ENCODE measurements around the gene PSMC4.

PSMC4 gene

DNA sequence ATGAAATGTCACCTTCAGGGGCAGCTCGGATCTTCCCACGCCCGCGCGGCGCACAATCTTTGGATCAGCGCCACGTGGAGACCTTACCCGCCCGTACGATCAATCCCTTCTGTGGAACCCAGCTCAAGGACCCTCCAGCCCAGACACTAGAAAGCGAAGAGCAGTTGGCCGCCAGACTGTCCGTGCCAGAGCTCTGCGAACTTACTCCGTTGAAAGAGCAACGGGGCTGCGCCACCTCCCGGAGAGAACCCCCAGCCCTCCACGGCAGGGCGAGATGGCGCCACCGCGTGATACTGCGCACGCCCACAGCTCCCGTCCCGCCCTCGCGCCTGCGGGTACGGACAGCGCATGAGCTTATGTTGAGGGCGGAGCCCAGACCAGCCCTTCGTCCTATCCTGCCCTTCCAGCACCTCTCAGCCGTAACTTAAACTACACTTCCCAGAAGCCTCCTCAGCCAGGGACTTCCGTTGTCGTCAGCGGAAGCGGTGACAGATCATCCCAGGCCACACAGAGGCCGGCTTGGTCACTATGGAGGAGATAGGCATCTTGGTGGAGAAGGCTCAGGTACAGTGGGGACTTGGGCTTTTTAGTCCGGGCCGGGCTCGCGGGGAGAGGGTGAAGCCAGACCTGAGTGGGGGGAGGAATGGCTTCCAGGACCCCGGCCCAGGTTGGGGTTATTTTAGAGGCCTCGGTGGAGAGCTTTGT, at the start of gene PSMC4:
Gene PSMC4 (plus strand): TSS at position 491 of the 705 bp plus-strand sequence. CDS start 38 bp downstream, at position 529.
- DNase-seq: peak; percentile 99

DNA sequence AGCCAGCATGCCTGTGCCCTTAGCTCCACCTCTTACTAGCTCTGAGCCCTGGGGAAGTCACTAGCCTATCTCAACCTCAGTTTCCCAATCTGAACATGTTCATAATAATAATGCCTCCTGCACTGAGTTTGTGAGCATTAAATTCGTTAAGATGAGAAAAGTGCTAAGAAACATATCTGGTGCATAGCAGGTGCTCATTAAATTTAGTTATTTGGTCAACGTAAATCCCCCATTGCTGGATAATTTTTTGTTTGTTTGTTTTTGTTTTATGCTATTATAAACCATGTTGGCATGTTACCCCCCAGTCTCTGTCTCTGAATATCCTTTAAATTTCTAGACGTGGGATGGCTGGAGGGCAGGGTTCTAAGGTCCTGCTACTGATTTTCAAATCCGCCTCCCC, 47.1 kb upstream of the PSMC4 start:
- DNase-seq: no peak

DNA sequence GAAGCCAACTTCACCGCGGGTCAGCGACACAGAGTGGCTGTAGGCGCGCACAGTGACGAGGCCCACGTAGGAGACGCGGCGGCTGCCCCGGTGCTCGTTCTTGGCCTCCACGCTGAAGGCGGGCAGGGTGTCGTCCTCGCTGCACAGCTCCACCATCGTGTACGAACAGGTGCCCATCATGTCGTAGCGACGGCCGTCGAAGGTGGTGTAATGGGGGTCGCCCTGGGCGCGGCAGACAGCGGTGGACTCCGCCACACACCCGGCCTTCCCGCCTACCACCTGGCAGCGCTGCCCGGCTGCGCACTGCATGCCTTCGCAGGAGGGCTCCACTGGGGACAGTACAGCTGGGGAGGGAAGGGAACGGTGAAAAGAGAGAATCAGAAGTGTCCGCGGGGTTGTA, 46.6 kb upstream of the PSMC4 start:
- DNase-seq: peak; percentile 38

DNA sequence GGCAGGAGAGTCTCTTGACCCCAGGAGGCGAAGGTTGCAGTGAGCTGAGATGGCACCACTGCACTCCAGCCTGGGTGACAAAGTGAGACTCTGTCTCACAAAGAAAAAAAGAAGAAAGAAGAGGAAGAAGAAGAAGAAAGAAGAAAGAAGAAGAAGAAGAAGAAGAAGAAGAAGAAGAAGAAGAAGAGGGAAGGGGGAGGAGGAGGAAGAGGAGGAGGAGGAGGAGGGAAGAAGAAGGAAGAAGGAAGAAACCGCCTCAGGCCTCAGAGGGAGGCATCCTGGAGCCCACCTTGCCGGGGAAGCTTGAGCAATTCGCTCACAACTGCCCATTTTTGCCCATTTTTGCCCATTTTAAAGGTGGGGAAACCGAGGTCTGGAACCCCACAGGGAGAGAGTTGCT, 46.0 kb upstream of the PSMC4 start:
- DNase-seq: peak; percentile 19

DNA sequence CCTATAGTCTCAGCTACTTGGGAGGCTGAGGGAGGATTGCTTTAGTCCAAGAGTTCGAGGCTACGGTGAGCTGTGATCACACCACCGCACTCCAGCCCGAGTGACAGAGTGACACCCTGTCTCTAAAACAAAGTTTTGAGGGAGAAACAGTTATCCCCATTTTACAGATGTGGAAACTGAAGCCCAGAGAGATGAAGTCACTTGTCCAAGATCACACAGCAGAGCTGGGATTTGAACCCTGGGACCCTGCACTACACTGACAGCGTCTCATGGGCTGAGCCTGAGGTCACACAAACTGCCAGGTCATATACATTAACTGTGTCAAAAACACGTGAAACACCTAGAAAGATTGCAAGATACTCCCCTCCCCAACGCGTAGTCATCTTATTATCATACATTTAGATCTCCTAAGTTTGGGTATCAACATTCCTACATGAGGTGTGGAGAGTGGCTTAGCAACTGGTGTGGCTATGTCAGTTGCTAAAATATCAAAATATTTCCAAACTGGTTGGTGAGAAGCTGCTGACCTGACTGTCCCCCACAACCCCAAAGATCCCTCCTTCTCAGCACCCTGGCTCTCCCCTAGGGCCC, 44.7 kb upstream of the PSMC4 start:
- peak; percentile 42 for DNase-seq

DNA sequence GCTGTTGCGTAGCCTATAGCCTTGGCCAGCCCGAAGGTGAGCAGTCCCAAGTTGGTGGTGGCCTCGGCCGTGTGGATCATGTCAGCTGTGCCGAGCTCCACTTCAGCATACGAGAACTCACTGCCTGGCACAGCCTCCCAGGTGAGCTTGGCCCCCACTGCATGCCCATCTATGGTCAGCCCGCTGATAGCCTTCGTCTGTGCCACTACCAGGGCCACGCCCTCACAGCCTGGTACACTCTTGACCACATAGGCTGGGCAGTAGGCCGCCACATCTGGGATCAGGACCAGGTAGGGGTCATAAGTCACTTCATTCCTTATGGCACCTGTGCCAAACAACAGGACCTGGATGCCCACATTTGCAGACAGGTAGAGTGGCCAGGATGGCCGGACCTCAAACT, 43.9 kb upstream of the PSMC4 start:
- DNase-seq: peak; percentile 48

DNA sequence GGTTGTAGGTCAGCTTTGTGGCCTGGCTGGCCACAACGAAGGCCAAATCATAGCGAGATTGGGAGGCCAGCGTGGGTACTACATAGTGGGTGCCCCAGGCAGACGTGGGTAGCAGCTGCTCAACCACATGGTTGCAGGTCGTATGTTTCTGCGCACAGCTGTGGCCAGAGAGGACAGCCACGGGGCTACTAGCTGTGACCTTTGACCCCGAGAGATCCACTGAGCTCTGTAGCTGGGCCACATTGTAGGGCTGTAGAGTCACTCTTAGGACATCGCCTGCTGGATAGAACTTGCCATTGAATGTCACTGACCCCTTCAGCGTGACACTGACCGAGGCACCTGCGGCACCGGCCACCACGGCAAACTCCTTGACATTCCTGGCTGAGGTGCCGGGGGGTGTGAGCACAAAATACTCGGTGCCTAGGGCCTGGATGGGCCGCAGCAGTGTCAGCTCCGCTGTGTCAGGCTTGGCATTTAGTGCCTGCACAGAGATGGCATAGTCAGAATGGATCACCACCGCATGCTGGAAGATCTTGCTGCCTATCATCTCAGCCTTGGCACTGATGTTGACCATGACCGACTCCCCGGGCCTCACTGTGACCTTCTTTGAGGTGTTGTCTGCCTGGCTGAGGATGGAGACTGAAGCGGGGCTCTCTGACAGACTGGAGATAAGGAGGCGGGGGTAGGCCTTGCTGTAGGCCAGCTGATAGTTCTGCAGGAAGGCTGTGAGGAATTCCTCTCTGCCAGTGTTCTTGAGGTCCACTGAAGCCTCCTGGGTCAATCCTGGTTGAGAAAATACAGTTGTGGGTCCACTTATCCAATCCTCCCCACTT, 43.2 kb upstream of the PSMC4 start:
- DNase-seq: peak; percentile 55

DNA sequence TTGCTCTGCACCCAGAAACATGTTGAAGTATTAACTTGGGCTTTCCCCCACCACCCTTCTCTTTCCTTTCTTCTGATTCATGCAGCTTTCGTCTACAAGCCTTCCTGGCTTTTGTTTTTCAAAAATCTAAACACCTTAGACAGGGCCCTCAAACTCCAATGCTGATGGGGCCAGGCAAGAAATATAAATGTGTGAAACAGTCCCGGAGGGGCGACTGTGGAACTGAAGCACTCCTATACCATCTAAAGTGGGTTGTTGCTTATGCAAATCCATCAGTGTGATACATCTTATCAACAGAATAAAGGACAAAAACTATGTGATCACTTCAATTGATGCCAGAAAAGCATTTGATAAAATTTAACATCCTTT, 42.6 kb upstream of the PSMC4 start:
- DNase-seq: peak; percentile 54

DNA sequence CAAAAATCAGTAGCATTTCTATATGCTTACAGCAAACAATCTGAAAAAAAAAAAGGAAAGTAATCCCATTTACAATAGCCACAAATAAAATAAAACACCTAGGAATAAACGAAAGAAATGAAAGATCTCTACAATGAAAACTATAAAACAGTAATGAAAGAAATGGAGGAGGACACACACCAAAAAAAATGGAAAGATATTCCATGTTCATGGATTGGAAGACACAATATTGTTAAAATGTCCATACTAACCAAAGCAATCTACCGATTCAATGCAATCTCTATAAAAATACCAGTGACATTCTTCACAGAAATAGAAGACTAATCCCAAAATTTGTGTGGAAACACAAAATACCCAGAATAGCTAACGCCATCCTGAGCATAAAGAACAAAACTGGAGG, 41.2 kb upstream of the PSMC4 start:
- DNase-seq: no peak

DNA sequence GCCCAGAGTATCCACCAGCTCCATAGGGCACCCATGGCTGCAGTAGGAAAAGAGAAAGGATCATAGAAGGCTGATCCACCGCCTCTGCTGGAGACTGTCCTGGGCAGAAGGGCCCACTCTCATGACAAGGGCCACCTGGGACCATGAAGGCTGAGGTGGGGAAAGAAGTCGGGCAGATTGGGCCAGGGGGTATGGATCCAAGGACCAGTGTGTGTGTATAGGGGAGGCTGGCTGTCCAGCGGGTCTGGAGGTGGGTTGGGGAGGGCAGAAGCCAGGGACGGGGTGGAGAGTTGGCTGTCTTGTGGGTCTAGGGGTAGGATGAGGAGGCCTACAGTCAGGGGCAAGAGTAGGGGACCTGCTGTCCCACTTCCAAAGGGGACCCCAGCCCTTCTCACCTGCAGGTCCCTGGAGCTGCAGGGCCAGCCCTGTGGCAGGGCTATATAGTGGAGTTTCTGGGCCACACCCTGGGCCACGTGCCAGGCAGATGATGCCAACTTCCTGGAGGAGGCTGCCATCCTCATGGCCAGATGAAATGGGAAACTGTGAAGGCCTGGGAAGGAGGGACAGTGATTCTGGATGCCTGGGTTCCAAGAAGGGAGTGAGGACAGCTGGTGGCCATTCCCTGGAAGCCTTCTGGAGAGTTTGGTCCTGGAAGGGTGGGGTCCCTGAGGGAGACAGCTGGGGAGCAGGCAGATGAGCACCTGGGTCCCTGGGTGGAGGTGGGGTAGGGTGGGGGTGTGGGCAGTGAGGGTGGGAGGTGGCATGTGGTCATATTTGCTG, 36.2 kb upstream of the PSMC4 start, which contains the start of gene FCGBP:
Gene FCGBP (minus strand): TSS at position 51 of the 780 bp plus-strand sequence.
- peak; percentile 59 for DNase-seq

DNA sequence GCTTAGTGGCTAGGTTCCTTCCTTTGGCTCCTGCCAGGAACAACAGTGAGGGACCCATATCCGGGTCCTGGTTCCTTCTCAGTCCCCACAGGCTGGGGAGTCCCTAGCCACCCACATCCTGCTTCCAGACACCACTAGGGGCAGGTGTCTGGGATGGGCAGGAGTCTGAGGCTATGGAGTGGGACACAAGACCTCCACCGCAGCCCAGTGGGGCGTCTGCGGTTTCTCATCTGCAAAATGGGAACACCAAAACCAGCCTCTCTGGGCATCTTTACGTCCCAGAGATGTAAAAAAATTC, 35.7 kb upstream of the PSMC4 start:
- peak; percentile 60 for DNase-seq

DNA sequence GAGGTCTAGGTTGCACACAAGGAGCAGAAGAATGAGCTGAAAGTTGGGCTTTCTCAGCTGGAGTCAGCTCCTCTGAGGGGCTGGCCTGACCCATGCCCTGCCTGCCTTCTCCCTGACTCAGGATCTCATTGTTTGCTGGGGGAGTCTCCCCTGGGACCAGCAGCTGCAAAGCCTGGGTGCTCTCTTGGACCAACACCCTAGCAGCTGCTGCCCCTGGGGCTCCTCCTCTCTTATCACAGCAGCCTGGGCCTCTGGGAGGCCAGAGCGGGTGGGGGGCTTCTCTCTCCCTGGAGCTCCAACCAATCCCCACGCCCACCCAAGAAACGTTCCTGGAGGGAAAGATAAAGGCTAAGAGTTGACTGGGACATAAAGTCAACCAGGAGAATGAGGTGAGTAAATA, 34.9 kb upstream of the PSMC4 start:
- no peak for DNase-seq

DNA sequence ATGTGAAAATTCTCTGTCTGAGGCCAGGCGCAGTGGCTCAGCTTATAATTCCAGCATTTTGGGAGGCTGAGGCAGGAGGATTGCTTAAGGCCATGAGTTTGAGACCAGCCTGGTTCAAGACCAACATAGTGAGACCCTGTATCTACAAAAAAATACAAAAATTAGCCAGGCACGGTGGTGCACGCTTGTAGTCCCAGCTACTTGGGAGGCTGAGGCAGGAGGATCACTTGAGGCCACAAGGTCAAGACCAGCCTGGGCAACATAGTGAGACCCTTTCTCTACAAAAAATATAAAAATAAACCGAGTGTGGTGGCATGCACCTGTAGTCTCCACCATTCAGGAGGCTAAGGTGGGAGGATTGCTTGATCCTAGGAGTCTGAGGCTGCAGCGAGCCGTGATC, 34.3 kb upstream of the PSMC4 start:
- peak; percentile 55 for DNase-seq

DNA sequence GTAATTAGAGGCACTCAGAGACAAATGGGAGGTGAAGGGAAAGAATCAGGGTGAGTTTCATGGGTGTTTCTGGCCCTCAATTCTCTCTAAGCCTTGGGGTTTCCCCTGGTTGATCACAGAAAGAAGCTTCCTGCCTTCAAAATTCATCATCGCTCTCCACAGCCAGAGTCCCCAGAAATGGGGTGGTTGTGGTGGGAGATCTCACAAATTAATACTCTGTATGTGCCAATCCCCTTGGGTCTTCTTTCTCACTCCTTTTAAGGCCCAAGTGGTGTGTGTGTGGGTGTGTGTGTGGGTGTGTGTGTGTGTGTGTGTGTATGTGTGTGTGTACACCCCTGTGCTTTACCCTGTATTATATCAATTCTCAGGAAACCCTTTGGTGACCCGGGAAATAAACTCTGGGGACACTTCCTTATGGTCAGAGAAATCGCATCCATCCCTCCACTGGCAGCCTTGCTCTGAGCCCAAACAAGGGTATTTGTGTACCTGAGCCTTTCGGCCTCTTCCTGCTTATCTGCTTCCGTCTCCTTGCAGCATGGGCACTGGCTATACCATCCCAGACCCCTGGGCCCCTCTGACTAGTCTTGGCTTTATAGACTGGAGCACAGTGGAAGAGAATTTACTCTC, 33.8 kb upstream of the PSMC4 start:
- peak; percentile 73 for DNase-seq

DNA sequence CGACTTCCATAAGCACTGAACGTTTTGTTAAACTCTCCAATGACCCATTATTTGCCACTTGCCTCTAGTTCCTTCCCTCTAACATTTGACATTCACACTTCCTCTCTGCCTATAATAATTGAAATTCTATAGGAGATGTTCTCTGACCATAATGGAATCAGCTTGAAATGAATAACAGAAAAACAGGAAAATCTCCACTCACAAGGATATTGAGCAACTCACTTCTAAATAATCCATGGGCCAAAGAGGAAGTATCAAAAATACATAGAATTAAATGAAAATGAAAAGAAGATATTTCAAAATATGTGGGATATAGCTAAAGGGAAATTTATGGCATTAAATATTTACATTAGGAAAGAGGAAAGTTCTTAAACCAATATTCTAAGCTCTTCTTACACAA, 33.2 kb upstream of the PSMC4 start:
- no peak for DNase-seq

DNA sequence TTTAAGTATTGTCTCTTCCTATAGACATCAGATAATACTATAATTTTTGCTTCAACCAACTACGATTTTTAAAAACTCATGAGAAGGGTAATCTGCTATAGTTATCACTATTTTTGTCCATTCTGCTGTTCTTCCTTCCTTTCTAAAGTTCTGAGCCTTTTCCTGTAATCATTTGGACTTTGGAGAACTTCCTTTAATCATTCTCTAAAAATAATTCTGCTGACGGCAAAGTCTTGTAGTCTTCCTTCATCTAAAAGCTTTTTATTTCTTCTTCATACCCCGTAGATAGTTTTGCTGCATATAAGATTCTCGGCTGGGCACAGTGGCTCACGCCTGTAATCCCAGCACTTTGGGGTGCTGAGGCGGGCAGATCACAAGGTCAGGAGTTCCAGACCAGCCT, 31.4 kb upstream of the PSMC4 start:
- DNase-seq: peak; percentile 42

DNA sequence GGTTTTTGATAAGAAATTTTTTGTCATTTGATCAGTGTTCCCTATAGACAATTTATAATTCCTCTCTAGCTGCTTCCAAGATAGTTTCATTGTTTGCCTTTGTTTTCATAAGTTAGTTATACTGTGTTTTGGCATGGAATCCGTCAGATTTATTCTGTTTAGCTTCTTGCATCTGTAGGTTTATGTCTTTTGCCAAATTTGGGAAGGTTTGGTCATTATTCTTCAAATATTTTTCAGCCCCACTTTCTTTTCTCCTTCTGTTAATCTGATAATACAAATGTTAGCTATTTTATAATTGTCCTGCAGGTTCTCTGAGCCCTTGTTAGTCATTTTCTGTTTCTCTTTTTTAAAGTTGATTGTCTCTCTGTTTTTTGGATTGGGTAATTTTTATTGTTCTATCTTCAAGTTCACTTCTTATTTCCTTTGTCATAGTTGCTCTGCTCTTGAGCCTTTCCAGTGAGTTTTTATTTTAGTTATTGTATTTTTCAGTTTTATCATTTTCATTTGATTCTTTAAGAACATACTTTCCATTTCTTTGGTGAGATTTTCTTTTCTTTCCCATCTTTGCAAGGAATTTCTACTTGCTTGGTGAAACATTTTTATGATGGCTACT, 30.6 kb upstream of the PSMC4 start:
- DNase-seq: no peak

DNA sequence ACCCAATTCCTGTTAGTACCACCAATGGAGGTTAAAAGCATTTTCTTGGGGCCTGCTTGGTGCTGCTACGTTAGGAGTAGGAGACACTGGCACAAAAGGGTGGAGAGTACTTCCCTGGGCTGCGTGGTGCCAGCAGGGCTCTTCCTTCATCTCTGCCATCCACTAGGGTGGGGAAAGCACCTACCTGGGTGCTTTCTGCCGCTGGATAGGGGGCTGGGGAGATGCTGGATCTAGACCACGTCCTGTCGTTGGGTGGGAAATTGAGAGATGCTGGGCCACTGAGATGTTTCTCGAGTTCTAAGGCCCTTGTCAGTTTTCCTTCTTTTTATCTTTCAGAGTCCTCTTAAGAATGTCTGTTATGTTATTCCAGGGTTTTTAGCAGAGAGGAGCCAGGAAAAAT, 29.8 kb upstream of the PSMC4 start:
- peak; percentile 57 for DNase-seq

DNA sequence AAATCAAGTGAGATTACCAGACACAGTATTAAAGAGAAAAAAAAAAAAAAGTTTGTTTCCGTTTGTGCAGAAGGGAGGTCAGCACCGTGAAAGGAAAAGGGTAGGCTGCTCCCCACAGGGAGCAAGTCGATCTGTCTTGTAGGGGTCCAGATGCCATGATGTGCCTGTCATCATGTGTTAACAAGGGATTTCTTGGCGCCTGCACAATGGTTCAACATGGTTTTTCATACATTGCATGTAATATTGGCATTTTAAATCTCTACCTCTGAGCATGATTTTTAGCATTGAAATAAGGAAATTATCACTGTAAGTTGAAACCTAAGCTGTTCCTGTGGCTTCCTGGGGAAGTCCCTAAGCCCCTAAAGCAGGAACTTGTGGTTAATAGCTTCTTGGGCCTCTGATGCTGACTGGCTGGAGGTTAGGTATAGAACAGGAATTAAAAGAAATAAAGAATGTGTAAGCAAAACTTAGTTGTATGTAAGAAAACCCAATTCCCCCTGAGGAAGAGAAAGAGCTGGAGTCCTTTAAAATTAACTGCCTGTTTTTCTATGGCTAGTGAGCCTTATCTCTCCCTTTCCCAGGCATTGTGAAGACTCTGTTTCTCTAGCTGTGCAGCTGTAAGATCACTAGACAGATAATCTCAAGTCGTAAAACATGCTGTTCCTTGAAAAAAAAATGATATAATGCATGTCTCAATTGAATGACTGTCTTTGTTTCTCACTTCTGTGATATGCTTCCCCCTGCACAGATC, 29.2 kb upstream of the PSMC4 start:
- DNase-seq: peak; percentile 71

DNA sequence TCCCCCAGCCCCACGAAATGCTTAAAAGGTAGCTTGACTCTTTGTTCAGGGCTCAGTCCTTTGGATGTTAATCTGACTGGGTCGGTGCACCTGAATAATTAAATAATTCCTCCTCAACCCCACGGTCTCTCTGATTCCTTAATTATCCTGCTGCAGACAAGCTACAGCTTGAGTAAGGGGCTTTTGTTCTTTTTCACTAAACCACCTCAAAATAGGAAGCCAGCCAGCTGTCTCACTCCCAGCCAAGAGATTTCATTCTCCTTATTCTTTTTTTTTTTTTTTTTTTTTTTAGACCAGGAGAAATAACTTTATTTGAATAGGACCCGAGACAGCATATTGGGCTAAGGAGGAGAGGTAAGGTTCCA, 28.6 kb upstream of the PSMC4 start:
- peak; percentile 54 for DNase-seq

DNA sequence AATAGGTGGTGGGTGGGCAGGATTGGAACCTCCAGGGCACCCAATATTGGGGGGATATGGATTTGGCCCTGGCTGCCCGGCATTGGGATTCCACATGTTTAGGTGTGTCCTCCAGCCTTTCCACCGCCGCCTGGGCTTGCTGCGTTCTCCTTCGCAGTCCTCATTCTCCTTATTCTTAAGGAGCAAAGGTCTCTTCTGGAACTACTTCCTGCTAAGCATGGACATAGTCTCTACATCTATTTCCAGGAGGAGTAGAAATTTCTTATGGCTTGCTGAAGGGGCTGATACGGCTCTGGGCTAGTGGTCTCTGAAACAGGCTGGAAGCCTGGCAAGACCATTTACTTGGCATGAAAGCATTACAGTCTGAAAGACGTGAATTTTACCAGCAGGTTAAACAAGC, 27.4 kb upstream of the PSMC4 start:
- peak; percentile 52 for DNase-seq

DNA sequence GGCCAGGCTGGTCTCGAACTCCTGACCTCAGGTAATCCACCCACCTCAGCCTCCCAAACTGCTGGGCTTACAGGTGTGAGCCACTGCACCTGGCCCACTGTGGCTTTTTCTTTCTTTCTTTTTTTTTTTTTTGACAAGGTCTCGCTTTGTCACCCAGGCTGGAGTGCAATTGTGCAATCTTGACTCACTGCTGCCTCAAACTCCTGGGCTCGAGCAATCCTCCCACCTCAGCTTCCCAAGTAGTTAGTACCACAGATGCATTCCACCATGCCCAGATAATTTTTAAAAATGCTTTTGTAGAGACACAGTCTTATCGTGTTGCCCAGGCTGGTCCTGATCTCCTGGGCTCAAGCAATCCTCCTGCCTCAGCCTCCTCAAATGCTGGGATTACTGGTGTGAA, 24.4 kb upstream of the PSMC4 start:
- peak; percentile 57 for DNase-seq

Data from activated CD8-positive, alpha-beta memory T cell treated with anti-CD3 and anti-CD28 coated beads for 24 hours (primary cell).